Measurements from ENCODE around the gene REN. TPM values are rescaled to one million over a fixed set of nuclear protein-coding genes. Genes with fewer than 3 reads are reported as not detected.

REN gene
- total RNA-seq, 1 donor, result not detected

DNA sequence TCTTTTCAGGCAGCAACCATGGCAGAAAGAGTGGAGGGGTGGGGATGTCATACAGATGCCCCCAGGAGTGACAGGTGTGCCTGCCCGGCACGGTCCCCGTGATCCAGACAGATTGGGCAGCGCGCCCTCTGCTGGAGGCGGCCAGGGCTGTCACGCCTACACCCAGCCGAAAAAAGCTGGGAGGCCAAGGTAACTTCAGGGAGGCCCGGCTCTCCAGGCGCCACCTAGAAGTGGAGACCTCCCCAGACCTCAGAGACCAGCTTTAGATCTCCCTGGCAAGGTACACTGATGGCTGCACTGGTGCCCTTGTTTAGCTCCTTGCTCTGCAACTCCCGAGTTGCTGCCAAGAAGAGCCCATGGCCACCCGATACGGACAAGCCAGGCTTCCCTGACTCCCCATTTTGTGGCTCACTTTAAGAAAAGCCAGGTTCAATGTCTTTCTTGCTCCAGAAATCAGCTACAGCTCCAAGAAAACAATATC lies 41.0 kb upstream of the REN start:
- peak; percentile 96 for DNase-seq (ENCODE audit: insufficient read length, low spot score, missing footprints)
- no peak overlapping the region for H2AFZ ChIP-seq (ENCODE audit: low read length)

DNA sequence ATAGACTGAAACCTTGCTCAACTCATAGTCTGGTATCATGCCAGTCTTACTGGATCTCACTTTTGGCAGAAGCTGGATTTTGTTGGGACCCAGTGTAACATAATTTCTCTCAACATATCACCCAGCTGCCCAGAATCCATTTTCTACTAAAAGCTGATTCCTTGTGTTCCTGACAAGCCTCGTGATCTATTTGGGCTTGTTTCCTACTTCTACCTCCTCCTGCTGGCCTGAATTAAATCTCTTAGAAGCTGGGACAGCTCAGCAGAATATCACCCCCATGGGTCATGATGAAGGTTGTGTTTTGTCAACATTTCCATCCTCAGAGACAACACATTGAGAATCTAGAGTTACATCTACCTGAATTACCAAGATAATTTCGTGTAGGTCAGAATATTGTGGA lies 40.0 kb upstream of the REN start:
- TF ChIP-seq, protein P1, sequence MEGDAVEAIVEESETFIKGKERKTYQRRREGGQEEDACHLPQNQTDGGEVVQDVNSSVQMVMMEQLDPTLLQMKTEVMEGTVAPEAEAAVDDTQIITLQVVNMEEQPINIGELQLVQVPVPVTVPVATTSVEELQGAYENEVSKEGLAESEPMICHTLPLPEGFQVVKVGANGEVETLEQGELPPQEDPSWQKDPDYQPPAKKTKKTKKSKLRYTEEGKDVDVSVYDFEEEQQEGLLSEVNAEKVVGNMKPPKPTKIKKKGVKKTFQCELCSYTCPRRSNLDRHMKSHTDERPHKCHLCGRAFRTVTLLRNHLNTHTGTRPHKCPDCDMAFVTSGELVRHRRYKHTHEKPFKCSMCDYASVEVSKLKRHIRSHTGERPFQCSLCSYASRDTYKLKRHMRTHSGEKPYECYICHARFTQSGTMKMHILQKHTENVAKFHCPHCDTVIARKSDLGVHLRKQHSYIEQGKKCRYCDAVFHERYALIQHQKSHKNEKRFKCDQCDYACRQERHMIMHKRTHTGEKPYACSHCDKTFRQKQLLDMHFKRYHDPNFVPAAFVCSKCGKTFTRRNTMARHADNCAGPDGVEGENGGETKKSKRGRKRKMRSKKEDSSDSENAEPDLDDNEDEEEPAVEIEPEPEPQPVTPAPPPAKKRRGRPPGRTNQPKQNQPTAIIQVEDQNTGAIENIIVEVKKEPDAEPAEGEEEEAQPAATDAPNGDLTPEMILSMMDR (IDR thresholded peaks at IDR 0.05; ENCODE audit: extremely low read depth, low read depth, low read length), result peak; percentile 31
- Histone ChIP-seq H4K20me1 (ENCODE audit: insufficient read depth, low read length) (no peaks in the 10 kb centered on the region), H3K36me3 (ENCODE audit: insufficient read depth, low read length) (no peaks in the 10 kb centered on the region), H3K27ac (ENCODE audit: low read depth, low read length) (no peak overlapping the region), H3K79me2 (ENCODE audit: insufficient read depth, low read length) (no peaks in the 10 kb centered on the region), H3K4me1 (ENCODE audit: insufficient read depth, low read length) (no peaks in the 10 kb centered on the region), H3K27me3 (ENCODE audit: insufficient read depth, low read length) (peaks cover 53% of the 10 kb centered on the region), H3K4me3 (ENCODE audit: insufficient read depth, low read length) (no peak overlapping the region), H3K9me3 (ENCODE audit: low read depth, low read length) (no peaks in the 10 kb centered on the region), H2AFZ (ENCODE audit: low read length) (peak overlapping the region; percentile 56), H3K4me2 (ENCODE audit: insufficient read depth, low read length) (no peak overlapping the region)
- DNase-seq (ENCODE audit: insufficient read length, low spot score, missing footprints), result peak; percentile 68

More for the DNA sequence above, 41.0 kb upstream of the REN start:
- H3K36me3 ChIP-seq (ENCODE audit: insufficient read depth, low read length), result no peaks in the 10 kb centered on the region
- no peak overlapping the region for H3K4me3 ChIP-seq (ENCODE audit: insufficient read depth, low read length)
- no peaks in the 10 kb centered on the region for H3K9me3 ChIP-seq (ENCODE audit: low read depth, low read length)
- TF ChIP-seq, protein P1 (IDR thresholded peaks at IDR 0.05; ENCODE audit: extremely low read depth, low read depth, low read length), result peak; percentile 84
- H3K4me2 ChIP-seq (ENCODE audit: insufficient read depth, low read length), result no peak overlapping the region
- H3K79me2 ChIP-seq (ENCODE audit: insufficient read depth, low read length), result no peaks in the 10 kb centered on the region
- H4K20me1 ChIP-seq (ENCODE audit: insufficient read depth, low read length), result no peaks in the 10 kb centered on the region
- peaks cover 56% of the 10 kb centered on the region for H3K27me3 ChIP-seq (ENCODE audit: insufficient read depth, low read length)
- H3K27ac ChIP-seq (ENCODE audit: low read depth, low read length), result no peak overlapping the region
- no peaks in the 10 kb centered on the region for H3K4me1 ChIP-seq (ENCODE audit: insufficient read depth, low read length)

DNA sequence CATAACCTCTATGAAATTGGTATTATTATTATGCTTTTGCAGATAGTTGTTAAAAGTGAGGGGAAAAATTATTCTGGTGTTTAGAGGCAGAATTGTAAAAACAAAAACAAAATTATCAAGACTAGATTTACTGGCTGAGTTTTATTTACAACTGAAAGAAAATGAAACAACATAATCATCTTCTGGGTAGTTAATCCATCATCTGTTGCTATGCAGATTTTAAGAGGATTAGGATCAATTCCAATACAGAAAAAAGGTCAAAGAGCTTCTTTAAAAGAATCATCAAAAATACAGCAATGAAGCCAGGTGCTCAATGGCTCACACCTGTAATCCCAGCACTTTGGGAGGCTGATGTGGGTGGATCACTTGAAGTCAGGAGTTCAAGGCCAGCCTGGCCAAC lies 39.3 kb upstream of the REN start:
- Histone ChIP-seq H3K27ac (ENCODE audit: low read depth, low read length) (no peak overlapping the region), H3K9me3 (ENCODE audit: low read depth, low read length) (no peaks in the 10 kb centered on the region), H3K4me2 (ENCODE audit: insufficient read depth, low read length) (no peak overlapping the region), H4K20me1 (ENCODE audit: insufficient read depth, low read length) (no peaks in the 10 kb centered on the region), H3K36me3 (ENCODE audit: insufficient read depth, low read length) (no peaks in the 10 kb centered on the region), H3K4me3 (ENCODE audit: insufficient read depth, low read length) (no peak overlapping the region), H3K79me2 (ENCODE audit: insufficient read depth, low read length) (no peaks in the 10 kb centered on the region), H3K27me3 (ENCODE audit: insufficient read depth, low read length) (peaks cover 53% of the 10 kb centered on the region), H3K4me1 (ENCODE audit: insufficient read depth, low read length) (no peaks in the 10 kb centered on the region), H2AFZ (ENCODE audit: low read length) (no peak overlapping the region)
- no peak for DNase-seq (ENCODE audit: insufficient read length, low spot score, missing footprints)
- TF ChIP-seq, protein P1 (IDR thresholded peaks at IDR 0.05; ENCODE audit: extremely low read depth, low read depth, low read length), result no peak

DNA sequence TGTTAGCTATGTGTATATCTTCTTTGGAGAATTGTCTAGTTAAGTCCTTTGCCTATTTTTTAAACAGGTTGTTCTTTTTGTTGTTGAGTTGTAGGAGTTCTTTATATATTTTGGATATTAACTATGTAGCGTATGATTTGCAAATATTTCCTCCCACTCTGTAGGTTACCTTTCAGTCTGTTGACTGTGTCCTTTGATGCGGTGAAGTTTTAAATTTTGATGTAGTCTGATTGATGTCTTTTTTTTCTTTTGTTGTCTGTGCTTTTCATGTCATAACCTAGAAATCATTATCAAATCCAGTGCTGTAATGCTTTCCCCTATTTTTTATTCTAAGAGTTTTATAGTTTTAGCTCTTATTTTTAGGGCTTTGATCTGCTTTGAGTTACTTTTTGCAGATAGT lies 38.8 kb upstream of the REN start:
- Histone ChIP-seq H4K20me1 (ENCODE audit: insufficient read depth, low read length) (no peaks in the 10 kb centered on the region), H3K79me2 (ENCODE audit: insufficient read depth, low read length) (no peaks in the 10 kb centered on the region), H3K36me3 (ENCODE audit: insufficient read depth, low read length) (no peaks in the 10 kb centered on the region), H3K27ac (ENCODE audit: low read depth, low read length) (no peak overlapping the region), H3K4me3 (ENCODE audit: insufficient read depth, low read length) (no peak overlapping the region), H3K27me3 (ENCODE audit: insufficient read depth, low read length) (peaks cover 53% of the 10 kb centered on the region), H3K4me2 (ENCODE audit: insufficient read depth, low read length) (no peak overlapping the region), H3K4me1 (ENCODE audit: insufficient read depth, low read length) (no peaks in the 10 kb centered on the region), H2AFZ (ENCODE audit: low read length) (no peak overlapping the region), H3K9me3 (ENCODE audit: low read depth, low read length) (no peaks in the 10 kb centered on the region)
- TF ChIP-seq, protein P1 (IDR thresholded peaks at IDR 0.05; ENCODE audit: extremely low read depth, low read depth, low read length), result no peak
- DNase-seq (ENCODE audit: insufficient read length, low spot score, missing footprints), result no peak

Data from osteoblast (primary cell).